Esophagus (tissue), 2 donors: Measurements from ENCODE around the gene CYP26B1. TPM values are rescaled to one million over a fixed set of nuclear protein-coding genes. Genes with fewer than 3 reads are reported as not detected.

ENCODE experiments used
- H3K27ac ChIP-seq, 2 donors: one replicate each; pipeline ENCODE4 v1.5.1; 2013; ENCODE audit warnings: low read depth in 2 of 2, mild to moderate bottlenecking in 2 of 2, inconsistent platforms in 1 of 2, low read length in 1 of 2, moderate library complexity in 1 of 2
- H3K27me3 ChIP-seq, 2 donors: one replicate each; pipeline ENCODE4 v1.6.1; 2013; ENCODE audit warnings: low read length in 2 of 2, control low read depth in 1 of 2, mild to moderate bottlenecking in 1 of 2; ENCODE audit not compliant: insufficient read depth in 2 of 2, control insufficient read depth in 1 of 2
- H3K36me3 ChIP-seq, 2 donors: one replicate each; pipeline ENCODE4 v1.6.1; 2013; ENCODE audit warnings: low read length in 1 of 2; ENCODE audit not compliant: control insufficient read depth in 2 of 2, insufficient read depth in 2 of 2
- H3K4me1 ChIP-seq, 2 donors: one replicate each; pipeline ENCODE4 v1.6.1; 2013; ENCODE audit warnings: low read length in 1 of 2; ENCODE audit not compliant: control insufficient read depth in 2 of 2, insufficient read depth in 2 of 2
- H3K4me3 ChIP-seq, 2 donors: one replicate each; pipeline ENCODE4 v1.5.1; 2013; ENCODE audit warnings: low read length in 2 of 2, mild to moderate bottlenecking in 2 of 2, low read depth in 1 of 2, moderate library complexity in 1 of 2
- H3K9me3 ChIP-seq, 2 donors: one replicate each; pipeline ENCODE4 v1.6.1; 2013; ENCODE audit warnings: mild to moderate bottlenecking in 2 of 2, low read depth in 1 of 2, low read length in 1 of 2, moderate library complexity in 1 of 2; ENCODE audit not compliant: control insufficient read depth in 2 of 2, insufficient read depth in 1 of 2
- WGBS, 2 donors: extraction: QIAGEN DNeasy Blood & Tissue Kit; methylation state at CpG; one replicate each; pipeline ENCODE4 v1.1.7; 2013; 5-methylcytosine and 5-hydroxymethylcytosine counted together
- polyA plus RNA-seq, 2 donors: library from polyadenylated mRNA; stranded (reverse); fragments of 200-250 nt; gene quantifications; one replicate each; pipeline ENCODE4 v1.2.3, GENCODE V29; 2013
- donor health status: healthy with polysubstance abuse.
- donor health status: Bipolar disorder and iron deficiency.

CYP26B1 gene
- polyA plus RNA-seq, 2 donors, result 1.7 to 2.2 TPM

DNA sequence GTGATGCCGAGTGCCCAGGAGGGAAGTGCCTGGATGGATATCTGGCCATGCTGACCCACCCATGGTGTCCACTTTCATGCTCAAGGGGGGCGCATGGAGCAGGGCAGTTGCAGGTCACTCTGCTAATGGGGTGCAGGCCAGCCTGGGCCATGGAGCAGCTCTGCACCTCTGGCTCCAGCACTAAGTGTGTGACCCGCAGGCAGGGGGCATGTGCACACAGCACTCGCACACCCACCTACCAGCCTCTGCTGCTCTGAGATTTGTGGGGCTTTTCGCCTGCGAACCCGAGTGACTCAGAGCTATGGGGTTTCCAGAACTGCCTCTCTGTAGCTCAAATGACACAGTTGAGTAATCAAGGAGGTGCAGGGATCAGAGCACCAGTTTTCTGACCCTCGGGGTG, 66.2 kb downstream of the CYP26B1 start:
- no peaks in the 10 kb centered on the region for H3K4me1 ChIP-seq
- no peaks in the 10 kb centered on the region for H3K27me3 ChIP-seq
- no peaks in the 10 kb centered on the region for H3K36me3 ChIP-seq
- 89 to 90% methylated on average over 8 of the region's 8 CpGs for WGBS, 2 donors
- peaks cover 0 to 2% of the 10 kb centered on the region in 2 donors for H3K9me3 ChIP-seq
- no peak overlapping the region for H3K27ac ChIP-seq
- H3K4me3 ChIP-seq, result no peak overlapping the region

DNA sequence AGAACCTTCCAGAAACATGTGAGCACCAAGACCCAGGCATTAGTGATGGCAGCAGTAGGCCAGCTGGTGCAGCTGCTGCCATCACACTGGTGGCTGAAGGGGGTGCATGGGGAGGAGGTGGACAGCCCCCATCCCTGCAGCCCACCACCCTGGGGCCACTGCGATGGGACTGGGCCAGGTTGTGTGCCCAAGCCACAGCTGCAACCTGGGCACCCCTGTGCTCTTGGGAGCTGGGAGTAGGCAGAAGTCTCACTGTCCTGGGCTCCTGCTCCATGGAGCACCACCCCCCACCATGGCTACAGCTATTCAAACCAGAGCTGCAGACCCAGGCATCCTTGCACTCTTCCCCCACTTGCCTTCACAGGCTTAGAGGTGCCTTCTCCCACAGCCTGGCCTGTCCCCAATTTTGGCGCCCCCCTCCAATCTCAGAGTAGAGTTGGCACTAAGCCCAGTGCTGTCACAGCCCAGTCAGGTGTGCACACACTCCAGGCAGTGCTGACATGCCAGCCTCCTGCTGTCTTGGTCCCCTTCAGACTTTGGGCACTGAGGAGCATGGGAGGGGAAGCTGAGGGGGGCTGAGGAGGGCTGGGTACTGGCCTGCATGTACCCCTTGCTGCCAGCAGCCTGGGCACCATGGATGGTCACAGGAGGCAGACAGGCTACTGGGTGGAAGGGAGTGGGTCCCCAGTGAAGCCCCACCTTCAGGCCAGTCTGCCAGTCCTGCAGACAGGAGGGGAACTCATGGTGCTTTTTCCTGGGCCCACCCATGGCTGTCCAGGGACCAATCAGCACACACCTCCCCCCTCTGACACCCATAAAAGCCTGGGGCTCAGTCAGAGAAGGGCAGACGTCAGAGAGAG, 67.1 kb downstream of the CYP26B1 start:
- no peaks in the 10 kb centered on the region for H3K36me3 ChIP-seq
- no peaks in the 10 kb centered on the region for H3K27me3 ChIP-seq
- H3K4me1 ChIP-seq, result no peaks in the 10 kb centered on the region
- H3K4me3 ChIP-seq, result no peak overlapping the region
- WGBS, 2 donors, result 79 to 80% methylated on average over 3 of the region's 3 CpGs
- H3K9me3 ChIP-seq, result peaks cover 0 to 1% of the 10 kb centered on the region in 2 donors
- H3K27ac ChIP-seq, result no peak overlapping the region
